ENCODE data around the gene MS4A7.

The MS4A7 gene

GRCh38 chr11:60431251-60431650 is 52.9 kb downstream of the MS4A7 start:
- Histone ChIP-seq H2AFZ (ENCODE audit: low read depth) (no peak overlapping the region), H3K4me2 (no peak overlapping the region), H3K9ac (no peak overlapping the region), H3K4me3 (IDR thresholded peaks at IDR 0.05; ENCODE audit: insufficient read depth, low read depth, low read length) (no peak overlapping the region), H3K36me3 (ENCODE audit: insufficient read depth) (no peaks in the 10 kb centered on the region), H3K27me3 (ENCODE audit: insufficient read depth, low read depth) (no peaks in the 10 kb centered on the region), H3K27ac (no peak overlapping the region), H3K79me2 (ENCODE audit: insufficient read depth, low read depth) (no peaks in the 10 kb centered on the region), H3K4me1 (ENCODE audit: low read depth, poor library complexity, severe bottlenecking) (peaks cover 22% of the 10 kb centered on the region), H4K20me1 (ENCODE audit: insufficient read depth) (no peaks in the 10 kb centered on the region)
- no peak for TF ChIP-seq CTCF (conservative IDR thresholded peaks at IDR 0.05; ENCODE audit: low read depth, low read length)

GRCh38 chr11:60433401-60433800 is 55.1 kb downstream of the MS4A7 start:
- H3K4me3 ChIP-seq (IDR thresholded peaks at IDR 0.05; ENCODE audit: insufficient read depth, low read depth, low read length) = no peak overlapping the region
- no peaks in the 10 kb centered on the region for H3K27me3 ChIP-seq (ENCODE audit: insufficient read depth, low read depth)
- H3K4me1 ChIP-seq (ENCODE audit: low read depth, poor library complexity, severe bottlenecking) = peaks cover 14% of the 10 kb centered on the region
- H3K9ac ChIP-seq = no peak overlapping the region
- H2AFZ ChIP-seq (ENCODE audit: low read depth) = no peak overlapping the region
- no peak overlapping the region for H3K27ac ChIP-seq
- no peaks in the 10 kb centered on the region for H4K20me1 ChIP-seq (ENCODE audit: insufficient read depth)
- TF ChIP-seq CTCF (conservative IDR thresholded peaks at IDR 0.05; ENCODE audit: low read depth, low read length) = no peak
- H3K4me2 ChIP-seq = no peak overlapping the region
- H3K36me3 ChIP-seq (ENCODE audit: insufficient read depth) = no peaks in the 10 kb centered on the region
- H3K79me2 ChIP-seq (ENCODE audit: insufficient read depth, low read depth) = no peaks in the 10 kb centered on the region
